Ovary (tissue), 3 donors: ENCODE measurements around the gene GPC3.

Experiments
- EP300 ChIP-seq: sonication (generic); formaldehyde crosslinking; IDR thresholded peaks from one replicate; pipeline ENCODE4 v1.6.1; 2017; ENCODE audit warnings: antibody characterized with exemption
- POLR2A ChIP-seq: fragments of 450-650 bp; IDR thresholded peaks from one replicate; pipeline ENCODE4 v1.6.1; 2017; ENCODE audit warnings: antibody characterized with exemption, mild to moderate bottlenecking, moderate library complexity
- TF ChIP-seq, protein P1 (sequence below), 3 donors: fragments of 450-650 bp in 2 of 3; fragments of 200-600 bp in 1 of 3; IDR thresholded peaks; one replicate each; pipeline versions ENCODE4 v1.5.1 to v1.8.0; 2016 to 2022; ENCODE audit warnings: antibody characterized with exemption in 3 of 3, mild to moderate bottlenecking in 1 of 3
- donor health status: DM: no; HTN: no; CAD: no.

DNA sequence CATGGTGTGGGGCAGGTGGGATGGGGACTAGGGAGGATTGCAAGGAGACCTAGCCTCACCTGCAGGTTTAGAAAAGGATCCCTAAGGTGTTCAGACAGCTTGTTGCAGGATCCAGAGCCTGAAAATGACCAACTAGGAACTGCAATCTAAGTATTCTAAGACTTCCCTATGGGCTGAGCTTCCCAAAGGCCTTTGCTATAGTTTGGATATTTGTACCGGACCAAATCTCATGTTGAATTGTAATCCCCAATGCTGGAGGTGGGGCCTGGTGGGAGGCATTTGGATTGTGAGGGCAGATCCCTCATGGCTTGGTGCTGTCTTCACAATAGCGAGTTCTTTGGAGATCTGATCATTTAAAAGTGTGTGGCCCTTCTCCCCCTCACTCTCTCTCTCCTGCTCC, 52.1 kb downstream of the GPC3 start:
- TF ChIP-seq, protein P1, sequence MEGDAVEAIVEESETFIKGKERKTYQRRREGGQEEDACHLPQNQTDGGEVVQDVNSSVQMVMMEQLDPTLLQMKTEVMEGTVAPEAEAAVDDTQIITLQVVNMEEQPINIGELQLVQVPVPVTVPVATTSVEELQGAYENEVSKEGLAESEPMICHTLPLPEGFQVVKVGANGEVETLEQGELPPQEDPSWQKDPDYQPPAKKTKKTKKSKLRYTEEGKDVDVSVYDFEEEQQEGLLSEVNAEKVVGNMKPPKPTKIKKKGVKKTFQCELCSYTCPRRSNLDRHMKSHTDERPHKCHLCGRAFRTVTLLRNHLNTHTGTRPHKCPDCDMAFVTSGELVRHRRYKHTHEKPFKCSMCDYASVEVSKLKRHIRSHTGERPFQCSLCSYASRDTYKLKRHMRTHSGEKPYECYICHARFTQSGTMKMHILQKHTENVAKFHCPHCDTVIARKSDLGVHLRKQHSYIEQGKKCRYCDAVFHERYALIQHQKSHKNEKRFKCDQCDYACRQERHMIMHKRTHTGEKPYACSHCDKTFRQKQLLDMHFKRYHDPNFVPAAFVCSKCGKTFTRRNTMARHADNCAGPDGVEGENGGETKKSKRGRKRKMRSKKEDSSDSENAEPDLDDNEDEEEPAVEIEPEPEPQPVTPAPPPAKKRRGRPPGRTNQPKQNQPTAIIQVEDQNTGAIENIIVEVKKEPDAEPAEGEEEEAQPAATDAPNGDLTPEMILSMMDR (IDR thresholded peaks at IDR 0.05): no peak
- TF ChIP-seq POLR2A: no peak
- no peak for TF ChIP-seq EP300
